HG02884 (cell line): ENCODE measurements around the gene CCDC92B.
"Not testable (repeated sequence)": the region's sequence is repeated elsewhere in the genome, so short reads cannot be mapped to it uniquely, and the experiment has no call there.

Experiments
- ATAC-seq: cut with Tn5 transposase; IDR thresholded peaks from one replicate; pipeline ENCODE4 v1.9.1; 2021; ENCODE audit warnings: mild to moderate bottlenecking, moderate library complexity; ENCODE audit not compliant: unreplicated experiment

Gene CCDC92B

GRCh38 chr17:2691069-2691871 is 58.2 kb downstream of the CCDC92B start:
- ATAC-seq, result no peak

- ATAC-seq, result no peak
These were observed 59.0 kb downstream of the CCDC92B start for GRCh38 chr17:2690165-2691068.

GRCh38 chr17:2689411-2690164 is 59.9 kb downstream of the CCDC92B start:
- ATAC-seq, result no peak

GRCh38 chr17:2688351-2689342 is 60.8 kb downstream of the CCDC92B start:
- no peak for ATAC-seq

GRCh38 chr17:2687074-2687418 is 62.4 kb downstream of the CCDC92B start:
- ATAC-seq, result no peak

GRCh38 chr17:2685696-2686095 is 63.8 kb downstream of the CCDC92B start:
- ATAC-seq, result no peak

- ATAC-seq, result no peak
These were observed 64.9 kb downstream of the CCDC92B start for GRCh38 chr17:2684549-2684948.

- no peak for ATAC-seq
These were observed 65.5 kb downstream of the CCDC92B start for GRCh38 chr17:2683912-2684311.

GRCh38 chr17:2682176-2682938 is 67.1 kb downstream of the CCDC92B start:
- ATAC-seq, result no peak

- no peak for ATAC-seq
These were observed 67.8 kb downstream of the CCDC92B start for GRCh38 chr17:2681650-2682049.

GRCh38 chr17:2680961-2681360 is 68.5 kb downstream of the CCDC92B start:
- ATAC-seq, result no peak

GRCh38 chr17:2679247-2679646 is 70.2 kb downstream of the CCDC92B start:
- ATAC-seq, result not testable (repeated sequence)
